GM19324 (cell line): ENCODE results near the gene PLAC1.

Source experiments
- ATAC-seq: cut with Tn5 transposase; IDR thresholded peaks from one replicate; pipeline ENCODE4 v1.9.1; 2021; ENCODE audit warnings: mild to moderate bottlenecking, moderate library complexity; ENCODE audit not compliant: unreplicated experiment, low FRiP score

PLAC1 gene

DNA sequence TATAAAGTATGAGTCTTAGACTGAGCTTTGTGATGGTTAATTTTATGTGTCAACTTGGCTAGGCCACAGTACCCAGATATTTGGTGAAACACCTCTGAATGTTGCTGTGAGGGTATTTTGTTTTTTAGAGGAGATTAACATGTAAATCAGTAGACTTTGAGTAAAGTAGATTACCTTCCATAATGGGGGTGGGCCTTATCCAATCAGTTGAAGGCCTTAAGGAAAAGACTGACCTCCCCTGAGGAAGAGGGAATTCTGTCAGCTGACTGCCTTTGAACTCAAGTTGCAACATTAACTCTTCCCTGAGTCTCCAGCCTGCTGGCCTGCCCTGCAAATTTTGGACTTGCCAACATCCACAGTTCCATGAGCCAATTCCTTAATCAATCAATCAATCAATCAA is 66.0 kb downstream of the PLAC1 start:
- ATAC-seq: no peak

DNA sequence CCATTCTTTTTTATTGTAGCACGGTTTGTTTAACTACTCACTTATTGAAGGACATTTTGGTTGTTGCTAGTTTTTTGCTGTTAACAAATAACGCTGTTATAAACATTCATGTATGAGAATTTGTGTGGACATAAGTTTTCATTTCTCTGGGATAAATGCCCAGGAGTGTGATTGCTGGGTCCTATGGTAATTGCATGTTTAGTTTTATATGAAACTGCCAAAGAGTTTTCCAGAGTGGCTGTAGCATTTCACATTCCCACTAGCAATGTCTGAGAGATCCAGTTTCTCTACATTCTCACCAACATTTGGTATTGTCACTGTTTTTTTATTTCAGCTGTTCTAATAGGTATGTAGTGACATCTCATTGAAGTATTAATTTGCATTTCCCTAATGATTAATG is 66.8 kb downstream of the PLAC1 start:
- no peak for ATAC-seq

DNA sequence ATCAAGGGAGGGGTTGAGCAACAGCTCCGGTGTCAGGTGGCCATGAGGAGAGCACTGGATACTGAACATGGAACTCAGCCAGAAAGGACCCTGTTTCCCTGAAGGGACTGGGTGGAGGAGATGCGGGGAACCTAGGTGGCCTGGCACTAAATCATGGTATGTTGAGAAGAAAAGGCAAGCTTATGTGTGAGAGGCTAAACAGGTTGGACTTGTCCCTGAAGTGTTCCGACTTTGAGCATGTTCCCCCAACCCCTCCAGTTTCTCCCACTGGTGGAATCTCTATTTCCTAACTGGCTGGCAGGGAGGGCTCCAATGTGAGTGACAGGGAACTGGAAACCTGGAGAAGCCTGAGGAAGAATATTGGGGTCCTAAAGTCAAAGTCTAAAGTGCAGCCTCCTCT is 69.5 kb downstream of the PLAC1 start:
- ATAC-seq: no peak

DNA sequence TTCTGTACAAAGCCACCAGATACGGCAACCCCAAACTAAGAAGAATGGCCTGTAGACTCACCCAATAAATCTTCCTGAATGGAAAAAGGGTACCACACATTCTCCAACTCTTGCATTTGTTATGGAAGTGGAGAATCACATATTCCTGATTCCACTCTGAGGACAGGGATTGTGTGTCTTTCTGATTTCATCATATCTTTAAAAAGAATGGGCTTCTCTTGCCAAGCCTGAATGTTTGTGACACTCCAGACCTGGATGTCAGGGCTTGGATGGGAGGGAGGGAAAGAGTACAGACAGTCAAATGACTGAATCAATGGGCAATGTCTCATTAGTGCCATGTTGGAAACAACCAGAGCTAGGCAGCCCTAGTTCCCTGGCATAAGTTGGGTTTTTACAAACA is 77.4 kb downstream of the PLAC1 start:
- ATAC-seq: no peak

DNA sequence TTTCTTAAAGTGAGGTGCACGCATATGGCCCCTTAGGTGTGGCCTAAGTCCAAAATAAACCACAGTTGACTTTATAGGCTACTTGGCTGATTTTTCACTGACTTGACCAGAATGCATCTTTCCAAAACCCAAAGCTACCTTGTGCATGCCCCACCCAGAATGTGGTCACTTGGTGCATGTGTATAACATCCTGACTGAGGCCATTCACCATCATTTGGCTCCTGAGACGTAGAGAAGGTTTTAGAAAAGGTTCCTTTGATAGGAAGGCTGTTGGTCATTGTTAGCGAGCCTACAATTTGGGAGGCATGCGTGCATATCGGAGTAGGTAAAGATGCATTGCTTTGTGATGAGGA is 84.6 kb downstream of the PLAC1 start:
- no peak for ATAC-seq

DNA sequence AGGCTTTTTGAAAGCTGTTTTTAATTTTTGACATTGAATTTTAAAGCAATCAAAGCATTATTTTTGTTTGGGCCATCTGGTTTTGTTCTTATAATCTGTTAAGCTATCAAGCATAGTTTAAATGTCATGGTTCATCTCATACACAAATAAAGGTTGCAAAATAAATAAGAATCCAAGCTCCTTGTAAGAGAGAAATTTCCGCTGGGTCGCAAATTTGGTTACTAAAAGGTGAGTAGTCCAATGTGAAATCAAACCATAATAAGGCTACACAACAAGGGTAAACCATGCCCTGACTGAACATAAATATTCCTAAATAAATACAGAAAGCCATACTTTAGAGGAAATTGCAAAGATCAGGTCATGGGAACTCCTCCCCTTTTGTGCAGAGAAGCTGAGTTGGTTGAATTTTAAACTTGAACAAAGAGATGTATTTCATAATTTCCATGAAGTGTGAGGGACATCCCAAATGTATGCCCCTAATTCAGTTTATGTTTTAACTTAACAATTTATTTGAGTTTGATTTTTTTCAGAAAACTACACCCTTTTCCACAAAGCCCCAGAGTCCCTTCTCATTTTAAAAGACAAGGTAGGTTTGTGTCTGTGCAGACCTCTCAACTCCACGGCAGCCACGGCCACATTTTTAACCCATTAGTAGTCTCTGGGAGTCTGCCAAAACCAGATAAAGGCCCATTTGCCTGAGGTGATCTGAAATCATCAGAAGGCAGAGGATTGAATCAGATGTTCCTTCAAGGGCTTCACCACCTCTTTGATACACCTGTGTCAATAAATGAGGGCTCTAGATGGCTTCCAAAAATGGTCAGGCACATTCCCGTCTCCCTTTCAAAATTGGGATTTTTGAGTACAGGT is 85.2 kb downstream of the PLAC1 start:
- ATAC-seq: no peak

DNA sequence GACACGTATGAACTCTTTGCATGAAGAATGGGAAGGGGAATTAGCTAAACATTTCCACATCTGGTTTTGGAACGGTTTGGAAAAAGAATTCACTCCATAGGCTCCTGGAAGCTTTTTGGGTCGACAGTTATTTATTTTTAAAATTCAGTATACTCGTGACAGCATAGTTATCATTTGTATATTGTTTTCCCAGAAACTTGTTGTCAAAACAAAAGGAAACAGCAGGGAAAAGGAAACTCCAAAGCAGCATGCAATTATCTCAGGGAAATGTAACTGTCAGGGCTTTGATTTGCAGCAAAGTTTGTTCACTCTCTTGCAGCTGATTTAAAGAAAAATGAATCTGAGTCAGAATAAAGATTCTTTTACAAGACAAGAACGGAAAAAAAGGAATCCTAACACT is 86.5 kb downstream of the PLAC1 start:
- ATAC-seq: no peak

DNA sequence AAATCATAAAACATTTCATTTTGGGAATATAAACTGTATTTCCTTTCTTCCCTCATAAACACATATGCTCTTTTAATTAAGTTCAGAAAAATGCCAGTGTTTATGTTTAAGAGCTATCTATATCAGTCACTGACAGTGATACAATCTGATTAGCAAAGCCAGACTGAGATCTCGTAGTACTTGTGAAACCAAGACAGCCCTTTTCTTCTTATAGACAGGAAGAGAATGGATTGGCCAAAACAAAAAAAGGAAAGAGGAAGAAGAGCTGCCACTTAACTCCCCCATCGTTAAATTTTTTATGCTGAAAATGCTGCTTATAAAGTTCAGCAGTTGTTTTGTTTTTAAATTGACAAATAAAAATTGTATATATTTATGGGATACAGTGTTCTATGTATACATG is 87.4 kb downstream of the PLAC1 start:
- ATAC-seq: no peak

DNA sequence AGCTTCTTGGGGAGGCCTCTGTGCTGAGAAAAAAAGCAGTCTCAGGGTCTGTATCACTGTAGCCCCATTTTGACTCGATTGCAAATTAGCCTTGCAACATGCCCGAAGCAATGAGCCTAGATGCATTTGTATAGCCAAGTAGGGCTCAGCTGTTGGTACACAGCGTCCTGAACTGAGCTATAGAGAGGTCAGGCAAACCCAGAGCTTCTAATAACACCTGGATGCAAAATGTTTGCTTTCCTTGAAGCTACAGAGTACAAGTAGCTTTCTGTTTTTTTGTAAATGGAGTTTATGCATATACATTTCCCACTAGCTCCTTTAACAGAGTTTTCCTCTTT is 87.8 kb downstream of the PLAC1 start:
- no peak for ATAC-seq

DNA sequence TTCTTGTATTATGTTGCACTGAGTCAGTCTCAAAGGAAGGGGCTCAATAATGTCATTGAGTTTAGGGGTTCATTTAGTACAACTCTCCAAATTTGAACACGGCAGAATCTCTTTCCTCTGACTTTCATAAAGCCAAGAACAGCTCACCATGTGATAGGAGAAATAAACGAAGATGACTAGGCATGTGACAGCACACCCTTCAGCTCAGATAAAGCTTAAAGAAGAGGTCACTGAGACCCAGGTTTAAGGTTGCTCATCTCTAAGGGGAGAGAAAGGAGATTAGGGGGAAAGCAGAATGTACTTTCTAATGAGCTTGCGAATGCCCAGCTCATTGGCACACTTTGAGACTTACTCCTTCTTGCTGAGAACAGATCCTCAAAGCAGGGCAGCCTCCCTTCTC is 89.0 kb downstream of the PLAC1 start:
- no peak for ATAC-seq

DNA sequence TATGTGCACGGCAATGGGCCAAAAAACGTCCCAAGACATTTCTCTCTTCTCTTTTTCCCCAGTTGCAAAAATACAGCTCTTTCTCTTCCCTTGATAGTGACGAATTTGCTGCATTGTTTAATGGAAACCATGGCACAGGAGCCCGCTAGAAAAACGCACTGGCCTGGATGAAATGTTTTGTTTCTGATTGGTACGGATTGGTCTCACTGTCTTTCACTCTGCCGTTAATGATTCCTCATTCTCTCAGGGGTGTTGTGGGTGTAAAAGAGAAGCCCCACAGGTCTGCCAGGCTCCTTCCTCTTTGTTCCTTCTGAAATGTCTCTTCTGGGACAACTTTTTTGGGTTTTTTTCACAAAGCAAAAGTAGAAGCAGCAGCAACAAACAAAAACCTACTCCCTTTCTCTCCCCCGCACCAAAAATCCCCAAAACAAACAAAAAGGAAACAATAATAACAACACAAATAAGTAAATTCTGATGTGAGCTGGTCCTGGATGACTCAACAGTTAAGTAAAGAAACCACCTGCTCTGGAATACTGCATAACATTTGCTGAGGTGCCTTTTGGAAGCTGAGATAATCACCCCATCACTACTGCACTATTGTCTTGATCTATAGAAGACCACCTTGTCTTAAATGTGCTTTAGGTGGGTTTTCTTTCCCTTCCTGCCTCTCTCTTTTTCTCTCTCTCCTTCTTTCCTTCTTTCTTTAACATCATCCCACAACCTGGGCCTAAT is 89.8 kb downstream of the PLAC1 start:
- ATAC-seq: no peak

DNA sequence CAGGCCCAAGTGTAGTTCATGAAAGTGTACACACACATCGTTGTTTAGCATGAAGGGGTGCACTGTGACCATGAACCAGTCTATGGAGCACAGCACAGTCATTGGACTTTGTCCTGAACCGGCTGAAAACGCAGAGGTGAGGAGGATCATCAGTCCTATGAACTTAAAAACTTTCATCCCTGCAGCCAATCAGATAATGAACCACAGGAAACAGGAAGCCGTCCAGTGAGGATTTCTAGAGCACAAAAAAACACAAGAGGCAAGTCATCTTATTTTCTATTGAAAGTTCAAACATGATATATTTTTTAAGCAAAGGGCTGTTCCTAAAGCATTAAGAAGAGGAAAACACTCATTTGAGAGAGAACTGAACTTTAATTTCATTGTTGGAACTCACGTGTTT is 91.8 kb downstream of the PLAC1 start:
- ATAC-seq: no peak

DNA sequence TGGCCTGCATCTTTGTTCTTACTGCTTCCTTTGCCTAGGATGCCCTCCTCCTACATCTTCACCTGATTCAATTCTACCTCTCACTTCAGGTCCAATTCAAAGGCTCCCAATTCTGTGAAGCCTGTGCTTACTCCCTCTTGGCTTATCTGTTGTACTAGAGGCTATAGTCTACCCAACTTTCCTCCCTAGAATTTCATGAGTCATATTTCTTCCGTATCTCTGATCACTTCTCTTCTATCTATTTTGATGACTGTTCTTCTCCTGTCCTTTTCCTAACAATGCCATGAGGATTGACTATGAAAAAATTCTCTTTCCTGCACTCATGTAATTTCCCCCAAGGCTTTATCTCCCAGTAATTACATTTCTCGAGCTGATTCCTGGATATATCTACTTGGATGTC is 96.3 kb downstream of the PLAC1 start:
- no peak for ATAC-seq

DNA sequence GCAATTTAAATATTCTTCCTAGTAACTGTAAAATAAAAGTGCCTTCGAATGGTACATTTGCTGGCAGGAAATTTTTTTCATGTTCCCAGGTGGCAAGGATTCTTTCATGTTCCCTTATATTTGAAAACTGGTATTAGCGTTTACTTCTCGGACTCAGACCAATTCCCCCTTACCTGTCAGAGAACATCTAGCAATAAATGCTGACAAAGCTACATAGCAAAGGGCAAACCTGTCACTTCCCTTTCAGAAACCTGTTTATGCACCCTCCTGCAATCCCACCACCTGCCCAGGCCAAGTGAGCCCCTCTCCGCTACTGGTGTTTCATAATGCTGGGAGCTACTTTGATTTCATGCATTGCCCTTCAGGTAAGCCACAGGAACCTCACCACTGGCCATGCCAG is 100.1 kb downstream of the PLAC1 start:
- no peak for ATAC-seq

DNA sequence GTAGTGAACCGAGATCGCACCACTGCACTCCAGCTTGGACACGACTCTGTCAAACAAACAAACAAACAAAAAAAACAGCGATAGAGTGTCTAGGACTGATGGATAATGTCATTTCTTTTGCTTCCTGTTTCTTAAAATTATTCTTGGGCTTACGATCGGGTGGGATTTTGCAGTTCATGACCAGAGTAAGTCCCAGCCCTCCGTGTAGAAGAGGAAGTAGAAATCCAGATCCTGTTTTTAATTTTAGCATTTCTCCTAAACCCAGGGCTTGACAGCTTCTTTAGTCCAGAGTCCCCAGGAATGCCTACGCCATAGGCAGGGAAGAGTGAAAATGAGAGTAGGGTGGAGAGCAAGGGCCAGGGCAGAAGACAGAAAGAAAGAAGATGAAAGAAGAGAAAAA is 104.0 kb downstream of the PLAC1 start:
- no peak for ATAC-seq

DNA sequence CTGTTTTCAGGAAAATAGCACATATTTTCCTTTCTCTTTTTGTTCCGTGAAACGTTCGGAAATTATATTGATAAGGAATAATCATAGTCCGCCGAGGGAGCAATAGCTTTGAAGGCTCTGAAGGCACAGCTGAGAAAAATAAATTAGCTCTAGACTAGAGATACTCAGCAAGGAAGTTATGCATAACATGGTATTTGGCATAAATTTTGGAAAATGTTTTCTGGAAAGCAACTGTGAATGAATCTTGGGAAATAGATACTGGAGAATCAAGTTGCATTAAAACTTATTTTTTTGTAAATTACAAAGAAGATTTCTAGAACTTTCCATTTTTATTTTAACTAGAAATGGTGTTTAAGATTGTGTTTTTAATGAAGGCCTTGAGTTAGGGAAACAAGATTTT is 105.9 kb downstream of the PLAC1 start:
- no peak for ATAC-seq

DNA sequence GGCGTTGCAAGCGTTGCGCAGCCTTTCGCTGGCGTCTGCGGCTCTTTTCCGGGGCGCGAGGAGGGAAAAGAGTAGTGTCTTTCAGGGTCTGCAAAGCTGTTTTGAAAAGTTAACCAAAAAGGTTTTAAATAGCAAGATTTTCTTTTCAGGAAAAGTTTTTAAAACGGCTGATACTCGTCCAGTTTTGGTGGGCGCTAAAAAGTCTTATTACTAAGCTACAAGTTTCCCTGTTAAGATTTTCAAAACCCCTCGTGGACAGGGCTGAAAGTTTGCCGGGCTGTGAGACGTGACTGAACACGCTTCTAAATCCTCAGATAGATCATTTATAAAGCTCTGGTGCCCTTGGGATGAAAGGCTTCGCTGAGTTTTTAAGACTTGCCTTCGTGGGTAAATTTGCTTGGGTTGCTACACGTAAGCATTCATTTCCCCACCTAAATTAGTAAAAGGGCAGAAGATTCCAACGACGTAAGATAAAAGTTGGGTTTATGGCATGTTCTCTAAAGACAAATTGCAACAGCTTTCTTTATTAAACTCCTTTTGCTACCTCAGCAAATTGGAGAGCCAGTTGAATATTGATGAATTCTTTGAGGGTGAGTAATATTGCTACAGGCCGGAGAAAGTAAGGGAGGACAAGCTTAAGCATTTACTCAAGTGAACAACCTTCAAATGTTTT is 106.8 kb downstream of the PLAC1 start:
- ATAC-seq: no peak

DNA sequence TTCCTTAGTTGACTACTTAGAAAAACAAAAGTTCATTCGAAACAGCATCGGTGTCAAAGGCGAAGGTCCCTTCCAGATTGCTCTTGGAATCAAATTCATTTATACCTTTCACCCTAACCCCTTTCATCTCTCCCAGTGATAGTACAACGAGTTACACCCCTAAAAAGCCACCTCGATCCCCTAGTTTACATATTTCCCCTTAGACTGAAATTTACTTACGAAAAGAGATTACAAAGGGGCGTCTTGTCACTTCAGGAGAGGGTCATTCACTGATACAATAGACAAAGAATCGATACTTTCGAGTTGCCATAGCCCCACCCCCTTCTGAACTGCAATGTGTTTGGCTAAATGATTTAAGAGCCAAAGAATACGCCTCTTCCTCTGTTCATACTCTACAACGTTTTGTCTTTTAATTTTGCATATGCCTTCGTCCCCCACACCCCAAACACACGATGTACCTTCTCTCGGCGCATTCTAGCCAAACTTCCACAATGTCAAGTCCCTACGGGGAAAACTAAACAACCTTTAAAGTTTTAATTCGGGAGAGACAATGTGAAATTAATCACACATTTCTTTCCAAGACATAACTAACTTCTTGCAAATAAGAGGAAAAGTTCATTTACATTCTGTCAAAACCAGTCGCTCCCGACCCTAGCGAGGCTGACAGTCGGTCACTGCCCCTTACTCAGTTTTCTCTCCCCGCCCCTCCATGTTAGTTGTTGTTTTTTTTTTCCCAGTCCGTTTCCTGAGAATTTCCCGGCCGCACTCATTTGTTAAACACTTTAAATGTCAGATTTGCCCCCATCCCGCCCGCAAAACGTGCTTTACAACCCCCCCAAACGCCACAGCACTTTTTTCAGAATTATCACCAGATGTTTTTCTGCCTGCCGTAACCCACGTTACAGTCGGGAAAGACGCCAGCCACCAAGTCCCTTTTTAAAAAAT is 109.7 kb downstream of the PLAC1 start:
- ATAC-seq: no peak

DNA sequence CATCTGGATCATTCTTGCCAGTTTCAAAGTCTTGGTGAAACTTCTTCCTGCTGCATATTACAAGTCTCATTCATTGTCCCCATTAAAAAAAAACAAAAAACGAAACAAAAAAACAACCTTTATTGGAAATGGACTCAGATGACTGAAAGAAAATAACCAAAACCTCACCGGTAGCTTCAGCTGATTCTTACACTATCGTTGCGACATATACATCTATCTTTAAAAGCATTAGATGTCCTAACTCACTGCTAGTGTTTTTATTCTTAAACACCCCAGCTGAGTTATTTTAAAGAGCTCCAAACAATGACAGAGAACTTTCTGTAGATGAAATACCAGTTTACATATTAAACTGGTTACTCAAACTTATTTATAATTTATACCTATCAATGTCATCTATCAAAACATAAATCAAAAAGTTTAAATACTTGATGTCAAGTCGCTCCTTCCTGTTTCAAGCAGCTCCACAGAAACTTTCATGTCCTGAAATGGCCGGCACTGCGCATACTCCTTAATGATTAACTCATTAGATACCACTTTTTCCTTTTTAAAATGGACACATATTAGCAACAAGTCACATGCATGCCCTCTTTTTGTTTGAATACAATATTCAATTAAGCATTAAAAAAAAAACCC is 111.1 kb downstream of the PLAC1 start:
- ATAC-seq: no peak

DNA sequence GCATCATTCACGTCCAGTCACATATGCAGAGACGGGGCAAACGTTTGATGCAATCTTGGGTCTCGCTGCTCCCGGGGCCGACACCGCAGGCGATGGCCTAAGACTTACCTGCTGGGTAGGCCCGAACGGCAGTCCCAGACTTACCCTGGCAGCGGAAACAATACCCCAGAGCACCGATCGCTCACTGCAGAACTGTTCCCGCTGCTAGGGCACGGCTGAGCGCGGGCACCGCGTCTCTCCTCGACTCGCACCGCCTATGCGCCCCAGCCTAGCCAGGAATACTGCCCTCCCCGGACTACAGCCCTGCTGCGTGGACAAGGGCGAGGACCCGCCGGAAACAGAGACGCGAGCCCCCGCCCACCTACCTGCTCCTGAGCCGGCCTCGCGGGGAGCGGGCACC is 112.1 kb downstream of the PLAC1 start:
- no peak for ATAC-seq
